ENCODE measurements around the gene COL28A1. TPM values are rescaled to one million over a fixed set of nuclear protein-coding genes. Genes with fewer than 3 reads are reported as not detected.
"Not testable (repeated sequence)": the region's sequence is repeated elsewhere in the genome, so short reads cannot be mapped to it uniquely, and the experiment has no call there.

Gene COL28A1
- total RNA-seq, 1 experiment from 2014 or later: 1.3 TPM

DNA sequence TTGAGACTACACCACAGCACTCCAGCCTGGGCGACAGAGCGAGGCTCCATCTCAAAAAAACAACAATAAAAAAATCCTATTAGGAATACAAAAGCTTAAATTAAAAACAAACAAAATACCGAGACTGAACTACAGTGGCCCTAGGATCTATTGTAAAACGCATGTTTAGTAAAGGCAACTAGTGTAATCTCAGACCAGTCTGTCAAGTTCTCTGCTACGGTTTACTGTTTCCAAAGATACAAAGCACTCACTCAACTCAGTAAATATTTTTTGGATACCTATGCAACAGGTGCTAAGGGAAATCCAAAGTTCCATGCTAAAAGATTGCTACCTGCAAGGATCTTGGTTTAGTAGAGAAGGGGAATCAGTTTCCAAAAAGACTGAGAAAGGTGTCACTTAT, 27.6 kb upstream of the COL28A1 start:
- Mint-ChIP-seq H3K27ac (ENCODE audit: unreplicated experiment) (peak overlapping the region; percentile 12), H3K4me1 (ENCODE audit: low read depth, unreplicated experiment) (peaks cover 6% of the 10 kb centered on the region), H3K27me3 (ENCODE audit: unreplicated experiment) (no peaks in the 10 kb centered on the region), H3K36me3 (ENCODE audit: insufficient read depth, unreplicated experiment) (peaks cover 14% of the 10 kb centered on the region), H3K4me3 (ENCODE audit: low read depth, unreplicated experiment) (no peak overlapping the region), H3K9me3 (ENCODE audit: low read depth, unreplicated experiment) (peaks cover 10% of the 10 kb centered on the region)
- no TSS peak for BruUV-seq (replicated peaks)
- TF ChIP-seq, protein P1, sequence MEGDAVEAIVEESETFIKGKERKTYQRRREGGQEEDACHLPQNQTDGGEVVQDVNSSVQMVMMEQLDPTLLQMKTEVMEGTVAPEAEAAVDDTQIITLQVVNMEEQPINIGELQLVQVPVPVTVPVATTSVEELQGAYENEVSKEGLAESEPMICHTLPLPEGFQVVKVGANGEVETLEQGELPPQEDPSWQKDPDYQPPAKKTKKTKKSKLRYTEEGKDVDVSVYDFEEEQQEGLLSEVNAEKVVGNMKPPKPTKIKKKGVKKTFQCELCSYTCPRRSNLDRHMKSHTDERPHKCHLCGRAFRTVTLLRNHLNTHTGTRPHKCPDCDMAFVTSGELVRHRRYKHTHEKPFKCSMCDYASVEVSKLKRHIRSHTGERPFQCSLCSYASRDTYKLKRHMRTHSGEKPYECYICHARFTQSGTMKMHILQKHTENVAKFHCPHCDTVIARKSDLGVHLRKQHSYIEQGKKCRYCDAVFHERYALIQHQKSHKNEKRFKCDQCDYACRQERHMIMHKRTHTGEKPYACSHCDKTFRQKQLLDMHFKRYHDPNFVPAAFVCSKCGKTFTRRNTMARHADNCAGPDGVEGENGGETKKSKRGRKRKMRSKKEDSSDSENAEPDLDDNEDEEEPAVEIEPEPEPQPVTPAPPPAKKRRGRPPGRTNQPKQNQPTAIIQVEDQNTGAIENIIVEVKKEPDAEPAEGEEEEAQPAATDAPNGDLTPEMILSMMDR (IDR thresholded peaks at IDR 0.05; ENCODE audit: unreplicated experiment): no peak
- intact Hi-C loops (cut with micrococcal nuclease; ENCODE audit: unreplicated experiment): loop anchor here (10.0 kb wide), 1 partner anchor 378 kb away; the partner anchor contains the start of gene C1GALT1
- no peak for DNase-seq
- CTCF ChIA-PET: interaction anchor here (0.8 to 1.4 kb wide), 3 partner anchors 12 to 147 kb away, joined by 3 to 8 read pairs (median 4); no protein-coding TSS in a partner anchor

DNA sequence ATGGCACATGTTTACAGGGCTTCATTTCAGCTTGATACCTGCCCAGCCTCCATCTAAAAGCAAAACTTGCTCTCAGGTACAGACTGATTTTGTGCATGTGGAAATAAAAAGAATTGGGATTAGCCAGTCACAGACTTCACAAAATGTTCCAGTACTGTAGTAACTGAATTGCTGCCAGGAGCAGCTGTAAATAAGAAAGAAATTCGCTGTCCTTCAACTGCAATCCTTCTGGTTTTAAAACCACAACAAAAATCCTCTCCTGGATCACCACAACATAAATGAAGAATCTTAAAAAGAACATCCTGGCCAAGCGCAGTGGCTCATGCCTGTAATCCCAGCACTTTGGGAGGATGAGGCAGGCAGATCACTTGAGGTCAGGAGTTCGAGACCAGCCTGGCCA, 27.1 kb upstream of the COL28A1 start:
- Mint-ChIP-seq H3K4me1 (ENCODE audit: low read depth, unreplicated experiment) (peaks cover under 1% of the 10 kb centered on the region), H3K27me3 (ENCODE audit: unreplicated experiment) (no peaks in the 10 kb centered on the region), H3K27ac (ENCODE audit: unreplicated experiment) (no peak overlapping the region), H3K9me3 (ENCODE audit: low read depth, unreplicated experiment) (peaks cover 10% of the 10 kb centered on the region), H3K4me3 (ENCODE audit: low read depth, unreplicated experiment) (no peak overlapping the region), H3K36me3 (ENCODE audit: insufficient read depth, unreplicated experiment) (peaks cover 9% of the 10 kb centered on the region)
- DNase-seq: no peak
- intact Hi-C loops (cut with micrococcal nuclease; ENCODE audit: unreplicated experiment): loop anchor here (10.0 kb wide), 1 partner anchor 378 kb away; the partner anchor contains the start of gene C1GALT1
- TF ChIP-seq, protein P1 (IDR thresholded peaks at IDR 0.05; ENCODE audit: unreplicated experiment): no peak
- BruUV-seq (replicated peaks): no TSS peak
- CTCF ChIA-PET: interaction anchor here (0.8 to 1.3 kb wide), 2 partner anchors 12 to 146 kb away, joined by 3 to 4 read pairs; no protein-coding TSS in a partner anchor

DNA sequence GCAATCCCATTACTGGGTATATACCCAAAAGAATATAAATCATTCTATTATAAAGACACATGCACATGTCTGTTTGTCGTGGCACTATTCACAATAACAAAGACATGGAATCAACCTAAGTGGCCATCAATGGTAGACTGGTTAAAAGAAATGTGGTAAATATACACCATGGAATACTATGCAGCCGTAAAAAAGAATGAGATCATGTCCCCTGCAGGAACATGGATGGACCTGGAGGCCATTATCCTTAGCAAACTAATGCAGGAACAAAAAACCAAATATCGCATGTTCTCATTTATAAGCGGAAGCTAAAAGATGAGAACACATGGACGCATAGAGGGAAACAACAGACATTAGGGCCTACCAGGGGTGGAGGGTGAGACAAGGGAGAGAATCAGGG, 25.9 kb upstream of the COL28A1 start:
- H3K36me3 Mint-ChIP-seq (ENCODE audit: insufficient read depth, unreplicated experiment); H3K27me3 Mint-ChIP-seq (ENCODE audit: unreplicated experiment); CTCF ChIA-PET; DNase-seq; H3K9me3 Mint-ChIP-seq (ENCODE audit: low read depth, unreplicated experiment); BruUV-seq (replicated peaks); H3K4me1 Mint-ChIP-seq (ENCODE audit: low read depth, unreplicated experiment); H3K27ac Mint-ChIP-seq (ENCODE audit: unreplicated experiment); H3K4me3 Mint-ChIP-seq (ENCODE audit: low read depth, unreplicated experiment): not testable (repeated sequence)
- intact Hi-C loops (cut with micrococcal nuclease; ENCODE audit: unreplicated experiment): loop anchor here (10.0 kb wide), 1 partner anchor 377 kb away; the partner anchor contains the start of gene C1GALT1

DNA sequence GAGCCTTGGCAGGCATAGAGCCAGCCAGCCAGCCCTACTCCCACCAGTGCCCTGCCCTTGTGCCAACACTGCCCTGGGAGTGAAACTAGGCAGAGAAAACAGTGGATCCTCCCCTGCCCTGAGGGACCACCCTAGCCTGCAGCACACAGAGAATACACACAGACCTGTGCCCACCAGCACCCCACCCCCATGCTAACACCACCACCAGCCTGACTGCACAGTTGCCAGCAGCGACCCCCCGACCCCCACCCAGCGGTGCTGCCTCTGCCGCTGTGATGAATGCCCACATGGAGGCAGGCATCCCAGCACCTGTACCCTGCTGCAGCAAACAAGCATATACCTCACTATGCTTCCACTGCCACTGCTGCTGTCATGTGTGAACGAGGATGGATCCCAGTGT, 21.6 kb upstream of the COL28A1 start:
- no peaks in the 10 kb centered on the region for H3K27me3 Mint-ChIP-seq (ENCODE audit: unreplicated experiment)
- H3K4me1 Mint-ChIP-seq (ENCODE audit: low read depth, unreplicated experiment): no peaks in the 10 kb centered on the region
- no peak for DNase-seq
- CTCF ChIA-PET: interaction anchor here (0.6 kb wide), 1 partner anchor 52 kb away, joined by 3 read pairs; no protein-coding TSS in a partner anchor
- no peak overlapping the region for H3K4me3 Mint-ChIP-seq (ENCODE audit: low read depth, unreplicated experiment)
- H3K36me3 Mint-ChIP-seq (ENCODE audit: insufficient read depth, unreplicated experiment): no peaks in the 10 kb centered on the region
- no peak overlapping the region for H3K27ac Mint-ChIP-seq (ENCODE audit: unreplicated experiment)
- peaks cover 10% of the 10 kb centered on the region for H3K9me3 Mint-ChIP-seq (ENCODE audit: low read depth, unreplicated experiment)
- no TSS peak for BruUV-seq (replicated peaks)
- intact Hi-C loops (cut with micrococcal nuclease; ENCODE audit: unreplicated experiment): no loop called here
- TF ChIP-seq, protein P1 (IDR thresholded peaks at IDR 0.05; ENCODE audit: unreplicated experiment): no peak

DNA sequence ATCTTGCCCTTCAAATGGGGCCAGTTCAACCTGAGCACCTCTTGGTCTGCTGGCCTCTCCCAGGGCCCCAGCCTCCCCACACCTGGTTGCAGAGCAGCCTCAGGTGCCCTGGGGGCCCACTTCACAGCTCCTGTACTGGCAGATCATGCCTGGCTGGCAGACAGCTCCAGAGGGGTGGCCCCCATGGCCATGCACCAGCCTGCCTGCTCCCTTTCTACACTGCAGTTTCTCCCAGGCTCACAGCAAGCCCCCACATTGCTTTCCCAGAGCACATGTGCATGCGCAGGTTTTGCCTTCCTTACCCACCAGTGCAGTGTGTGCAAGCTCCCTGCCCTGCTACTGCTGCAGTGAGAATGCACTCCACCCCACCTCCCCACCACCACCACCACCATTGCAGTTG, 21.2 kb upstream of the COL28A1 start:
- no peak for DNase-seq
- peaks cover 4% of the 10 kb centered on the region for H3K4me1 Mint-ChIP-seq (ENCODE audit: low read depth, unreplicated experiment)
- intact Hi-C loops (cut with micrococcal nuclease; ENCODE audit: unreplicated experiment): no loop called here
- H3K27ac Mint-ChIP-seq (ENCODE audit: unreplicated experiment): no peak overlapping the region
- no TSS peak for BruUV-seq (replicated peaks)
- TF ChIP-seq, protein P1 (IDR thresholded peaks at IDR 0.05; ENCODE audit: unreplicated experiment): no peak
- peaks cover 10% of the 10 kb centered on the region for H3K9me3 Mint-ChIP-seq (ENCODE audit: low read depth, unreplicated experiment)
- no peak overlapping the region for H3K4me3 Mint-ChIP-seq (ENCODE audit: low read depth, unreplicated experiment)
- H3K27me3 Mint-ChIP-seq (ENCODE audit: unreplicated experiment): no peaks in the 10 kb centered on the region
- CTCF ChIA-PET: interaction anchor here (0.6 kb wide), 1 partner anchor 52 kb away, joined by 3 read pairs; no protein-coding TSS in a partner anchor
- H3K36me3 Mint-ChIP-seq (ENCODE audit: insufficient read depth, unreplicated experiment): no peaks in the 10 kb centered on the region
